HTR-8/SVneo (cell line): ENCODE data around the gene APPL2.

Experiments
- DNase-seq: peaks from one replicate; pipeline ENCODE4 v3.0.0; 2011; ENCODE audit warnings: low spot score, mixed read lengths; ENCODE audit not compliant: insufficient read length
- FAIRE-seq: peaks from 2 replicates; lab custom pipeline; 2011; peaks lifted over from hg19 to GRCh38; lab: Jason Lieb, UNC

The APPL2 gene

GRCh38 chr12:105158876-105159275, 77.1 kb downstream of the APPL2 start:
- DNase-seq (no peak), FAIRE-seq (peak; percentile 26)

DNA sequence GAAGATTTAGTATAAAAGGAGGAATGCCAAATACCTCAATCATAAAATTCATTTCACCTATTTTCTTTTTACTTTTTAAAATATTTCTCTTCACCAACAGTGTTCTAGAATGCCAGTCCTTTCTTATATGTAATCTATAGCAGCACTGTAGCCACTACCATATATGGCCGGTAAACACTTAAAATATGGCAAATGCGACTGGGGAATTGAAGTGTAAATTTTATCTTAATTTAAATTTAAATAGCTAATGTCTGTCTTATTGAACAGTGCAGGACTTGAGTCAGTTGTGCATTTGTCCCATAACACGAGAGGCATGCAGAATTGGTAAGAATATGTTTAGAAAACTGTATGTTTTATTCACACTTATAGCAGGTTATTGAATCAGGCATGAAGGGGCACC, 78.4 kb downstream of the APPL2 start:
- FAIRE-seq (no peak), DNase-seq (no peak)

DNA sequence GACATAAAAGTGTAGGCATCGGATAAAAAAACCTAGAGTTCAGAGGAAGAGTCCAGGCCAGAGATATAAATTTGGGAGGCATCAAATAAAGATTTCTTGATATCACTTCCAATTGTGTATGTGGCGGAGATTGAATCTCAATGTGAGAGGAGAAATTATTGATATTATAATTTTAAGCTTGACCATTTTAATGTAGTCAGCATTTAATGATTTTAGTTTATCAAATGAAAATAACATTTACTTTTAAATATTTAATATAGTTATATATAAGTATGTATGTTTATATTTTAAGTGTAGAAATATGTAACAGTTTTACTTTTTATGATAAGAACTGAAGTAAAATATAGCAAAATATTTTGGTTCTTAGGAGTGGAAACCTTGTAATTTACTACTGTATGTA, 79.7 kb downstream of the APPL2 start:
- FAIRE-seq (no peak), DNase-seq (no peak)

GRCh38 chr12:105142259-105142658, 93.7 kb downstream of the APPL2 start:
- FAIRE-seq, result no peak
- DNase-seq, result no peak

- DNase-seq, result no peak
- FAIRE-seq, result no peak
These were observed 94.6 kb downstream of the APPL2 start for GRCh38 chr12:105141320-105141922.

GRCh38 chr12:105138248-105138647, 97.7 kb downstream of the APPL2 start:
- no peak for DNase-seq
- no peak for FAIRE-seq
